CD4-positive, alpha-beta T cell treated with Interleukin-12 subunit alpha and Interleukin-12 subunit beta, for 1 hour (primary cell): Measurements from ENCODE around the gene CA12.

Experiments
- DNase-seq: peaks from one replicate; pipeline ENCODE4 v3.0.0-alpha.2; 2020

Gene CA12

DNA sequence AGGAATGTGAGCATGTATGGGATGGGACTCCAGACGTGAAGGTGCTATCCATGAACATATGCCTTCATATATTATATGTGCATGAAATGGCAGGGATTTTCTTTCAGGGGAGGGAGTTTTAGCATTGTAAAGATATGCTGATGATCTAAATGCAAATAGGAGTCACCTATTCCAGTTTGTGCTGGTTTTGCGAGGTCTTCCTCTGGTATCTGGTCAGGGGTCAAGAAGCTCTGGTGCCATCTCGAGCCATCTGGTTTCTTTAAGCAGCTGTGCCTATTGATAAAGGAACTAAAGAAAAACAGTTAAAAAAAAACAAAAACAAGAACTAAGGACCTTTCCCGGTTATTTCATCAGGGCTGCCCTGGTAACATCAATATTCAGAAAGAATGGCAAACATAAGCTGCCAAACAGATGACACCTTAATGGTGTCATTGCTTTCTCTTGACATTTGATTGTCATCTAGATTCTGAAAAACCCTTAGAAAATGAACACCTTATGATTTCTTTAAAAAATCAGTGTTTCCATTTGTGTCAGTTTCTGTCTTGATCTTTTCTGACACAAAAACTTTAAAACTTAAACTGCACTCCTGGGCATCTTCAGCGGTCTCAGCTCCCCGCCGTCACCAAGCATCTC is 81.6 kb downstream of the CA12 start:
- DNase-seq = no peak

DNA sequence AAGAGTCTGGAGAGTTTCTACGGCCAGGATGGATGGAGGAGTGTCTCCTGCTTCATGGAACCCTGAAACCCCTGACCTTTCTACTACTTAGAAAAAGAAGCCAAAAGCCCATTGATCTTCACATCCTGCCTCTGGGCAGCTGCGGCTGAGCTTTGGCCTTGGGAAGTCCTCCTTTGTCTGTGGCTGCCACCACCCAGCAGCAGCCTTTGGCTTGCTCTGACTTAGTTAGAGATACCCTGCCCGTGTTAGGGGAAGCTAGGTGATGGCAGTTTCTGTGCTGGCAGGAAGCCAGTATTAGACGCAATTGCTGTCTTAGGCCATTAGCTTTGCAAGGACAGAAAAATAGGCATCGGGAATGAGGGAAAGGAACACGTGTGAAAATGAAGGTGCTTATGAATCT is 85.5 kb downstream of the CA12 start:
- no peak for DNase-seq

DNA sequence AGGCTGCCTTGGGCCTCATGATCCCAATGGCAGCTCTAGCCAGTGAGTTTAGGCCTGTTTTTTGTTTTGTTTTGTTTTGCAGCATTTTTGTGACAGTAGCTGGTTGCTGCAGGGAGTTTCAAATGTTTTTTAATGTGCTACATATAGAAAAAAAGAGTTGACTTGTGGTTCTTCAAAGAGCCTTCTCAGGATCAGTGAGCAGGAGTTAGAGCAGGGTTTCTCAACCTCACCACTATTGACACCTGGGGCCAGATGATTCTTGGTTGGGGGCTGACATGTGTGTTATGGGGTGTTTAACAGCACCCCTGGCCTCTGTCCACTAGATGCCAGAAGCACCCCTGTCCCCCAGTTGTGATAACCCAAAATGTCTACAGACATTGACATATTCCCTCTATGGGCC is 86.3 kb downstream of the CA12 start:
- DNase-seq = no peak

DNA sequence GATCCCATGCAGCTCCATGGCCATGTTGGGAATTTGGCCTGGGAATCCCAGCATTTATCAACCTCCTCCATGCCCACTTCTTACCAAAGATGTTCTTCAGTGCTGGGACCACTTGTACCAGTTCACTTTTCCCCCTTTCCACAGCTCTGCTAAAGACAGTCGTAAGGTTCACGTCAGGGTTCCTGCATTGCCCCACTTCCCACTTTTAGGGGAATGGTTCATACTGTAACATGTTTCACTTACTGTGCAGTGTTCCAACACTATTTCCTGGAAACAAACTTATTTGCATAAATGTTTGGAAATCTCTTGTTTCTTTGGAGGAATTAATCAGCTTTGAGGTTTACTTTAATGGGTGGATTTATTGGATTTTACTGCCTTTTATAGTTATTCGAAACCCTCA is 87.3 kb downstream of the CA12 start:
- no peak for DNase-seq

DNA sequence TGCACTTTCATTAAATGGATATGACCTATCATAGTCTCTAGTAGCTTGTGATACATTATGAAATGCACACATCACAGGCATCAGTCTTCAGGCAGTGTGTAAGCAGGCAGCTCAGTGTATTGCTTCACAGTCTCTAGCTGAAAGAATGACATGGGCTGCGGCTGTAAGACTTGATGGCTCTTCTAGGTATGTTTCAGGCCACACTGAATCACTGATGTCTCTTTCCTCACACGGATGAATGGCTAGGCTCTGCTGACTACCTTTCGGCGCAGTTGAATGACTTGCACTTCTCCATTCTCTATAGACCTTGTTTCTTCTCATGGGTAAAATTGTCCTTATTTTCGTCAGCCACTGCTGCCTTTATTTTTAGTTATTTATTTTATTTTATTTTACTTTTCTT is 88.9 kb downstream of the CA12 start:
- DNase-seq = no peak

DNA sequence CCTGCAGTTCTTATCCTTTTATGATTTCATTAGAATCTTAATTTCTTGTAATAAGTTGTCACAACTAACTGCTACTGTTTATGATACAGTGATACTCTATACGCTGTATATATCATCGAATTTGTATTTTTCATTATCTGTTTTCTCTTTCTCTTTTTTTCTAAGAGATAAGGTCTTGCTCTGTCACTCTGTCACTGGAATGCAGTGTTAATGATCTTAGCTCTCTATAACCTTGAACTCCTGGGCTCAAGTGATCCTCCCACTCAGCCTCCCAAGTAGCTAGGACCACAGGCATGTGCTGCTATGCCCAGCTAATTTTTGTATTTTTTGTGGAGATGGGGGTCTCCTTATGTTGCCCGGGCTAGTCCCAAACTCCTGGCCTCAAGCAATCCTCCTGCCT is 89.4 kb downstream of the CA12 start:
- DNase-seq = no peak

DNA sequence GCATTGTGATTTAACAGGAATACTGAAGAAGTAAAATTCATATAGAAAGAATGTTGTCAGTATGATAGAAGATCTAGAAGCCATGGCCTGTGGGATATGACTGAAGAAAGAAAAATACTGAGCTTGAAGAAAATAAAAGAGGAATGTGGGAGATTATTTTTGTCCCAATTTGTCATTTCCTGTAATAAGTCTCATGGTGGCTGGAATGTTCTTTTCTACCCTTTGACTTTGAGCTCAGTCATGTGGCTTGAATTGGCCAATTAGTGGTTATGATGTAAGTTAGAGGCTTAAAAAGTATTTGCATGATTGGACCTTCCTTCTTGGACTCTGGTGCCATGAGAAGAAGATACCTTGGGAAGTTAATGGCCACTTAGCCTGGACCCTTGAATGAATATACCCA is 90.1 kb downstream of the CA12 start:
- no peak for DNase-seq

DNA sequence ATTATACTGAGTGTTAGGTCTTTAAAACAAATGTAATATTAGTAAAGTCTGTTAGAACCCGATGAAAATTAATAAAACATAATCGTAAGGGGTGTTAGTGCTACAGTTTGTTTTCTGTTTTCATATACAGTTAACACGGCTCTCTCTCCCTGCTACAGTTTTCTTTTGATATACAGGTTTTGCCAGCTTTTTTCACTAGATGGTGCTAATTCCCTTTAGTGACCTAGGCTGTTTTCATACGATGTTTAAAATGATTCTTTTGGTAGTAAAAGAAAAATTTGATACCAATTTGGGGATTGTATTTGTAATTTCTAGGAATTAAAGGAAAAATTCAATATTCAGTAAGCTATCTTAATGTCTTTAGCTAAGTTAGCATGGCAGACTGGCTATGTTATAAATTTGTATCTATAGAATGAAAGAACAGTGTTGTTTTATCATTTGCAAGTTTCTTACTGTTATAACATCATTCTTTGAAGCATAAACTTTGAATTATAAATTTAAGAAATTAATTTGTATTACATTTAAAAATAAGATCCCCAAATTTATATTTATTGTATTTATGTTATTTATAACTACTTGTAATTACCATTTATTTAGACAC is 92.8 kb downstream of the CA12 start:
- peak; percentile 58 for DNase-seq

DNA sequence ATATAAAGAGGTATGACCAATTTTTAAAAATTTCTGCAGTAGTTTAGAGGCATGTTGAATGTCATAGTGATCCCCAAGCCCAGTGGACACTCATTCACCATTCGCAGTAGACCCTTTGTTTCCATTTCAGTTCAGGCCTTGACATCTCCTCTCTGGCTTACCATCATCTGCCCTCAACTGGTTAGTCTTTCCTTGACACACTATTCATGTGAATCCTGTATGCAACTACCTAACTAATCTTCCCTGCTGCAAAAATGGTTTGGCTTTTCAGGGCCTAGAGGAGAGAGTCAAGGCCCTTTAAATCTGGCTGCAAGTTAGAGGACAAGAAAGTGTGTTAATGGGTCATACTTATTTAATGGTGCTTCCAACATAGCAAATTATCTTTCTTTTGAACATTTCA is 93.3 kb downstream of the CA12 start:
- no peak for DNase-seq

DNA sequence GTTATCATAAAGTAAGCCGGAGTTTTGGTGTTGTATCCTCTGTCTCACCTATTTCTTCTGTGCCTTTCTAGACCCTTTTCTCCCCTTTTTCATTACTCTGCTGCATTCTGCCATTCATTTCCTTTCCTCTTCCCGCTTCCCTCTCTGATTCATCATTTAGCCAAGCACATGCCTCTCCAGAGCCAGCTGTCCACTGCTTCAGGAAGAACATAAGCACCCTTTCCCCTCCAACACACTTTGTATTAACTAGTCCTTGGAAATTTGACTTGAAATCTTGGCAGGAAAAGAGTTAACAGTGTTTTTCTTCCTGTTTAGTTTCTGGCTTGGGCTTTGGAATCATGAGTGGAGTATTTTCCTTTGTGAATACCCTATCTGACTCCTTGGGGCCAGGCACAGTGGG is 94.5 kb downstream of the CA12 start:
- DNase-seq = no peak

DNA sequence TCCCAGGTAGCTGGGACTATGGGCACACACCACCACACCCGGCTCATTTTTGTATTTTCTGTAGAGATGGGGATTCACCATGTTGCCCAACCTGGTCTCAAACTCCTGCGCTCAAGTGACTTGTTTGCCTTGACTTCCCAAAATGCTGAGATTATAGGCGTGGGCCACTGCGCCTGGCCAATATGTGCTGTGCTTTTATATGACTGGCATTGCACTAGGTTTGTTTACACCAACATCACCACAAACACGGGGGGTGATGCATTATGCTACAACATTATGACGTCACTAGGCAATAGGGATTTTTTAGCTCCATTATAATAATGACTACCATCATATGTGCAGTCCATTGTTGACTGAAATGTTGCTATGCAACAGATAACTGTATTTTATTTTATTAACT is 97.3 kb downstream of the CA12 start:
- DNase-seq = no peak

DNA sequence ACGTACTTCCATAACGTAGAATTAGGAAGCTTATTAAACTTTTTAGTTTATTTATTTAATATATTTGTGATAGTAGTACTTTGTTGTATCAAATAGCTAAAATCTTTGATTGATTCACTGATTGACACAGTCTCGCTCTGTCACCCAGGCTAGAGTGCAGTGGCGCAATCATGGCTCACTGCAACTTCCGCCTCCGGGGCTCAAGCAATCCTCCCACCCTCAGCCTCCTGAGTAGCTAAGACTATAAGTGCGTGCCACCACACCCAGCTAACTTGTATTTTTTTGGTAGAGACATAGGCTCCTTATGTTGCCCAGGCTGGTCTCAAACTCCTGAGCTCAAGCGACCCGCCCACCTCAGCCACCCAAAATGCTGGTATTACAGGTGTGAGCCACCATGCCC is 98.5 kb downstream of the CA12 start:
- DNase-seq = peak; percentile 14

DNA sequence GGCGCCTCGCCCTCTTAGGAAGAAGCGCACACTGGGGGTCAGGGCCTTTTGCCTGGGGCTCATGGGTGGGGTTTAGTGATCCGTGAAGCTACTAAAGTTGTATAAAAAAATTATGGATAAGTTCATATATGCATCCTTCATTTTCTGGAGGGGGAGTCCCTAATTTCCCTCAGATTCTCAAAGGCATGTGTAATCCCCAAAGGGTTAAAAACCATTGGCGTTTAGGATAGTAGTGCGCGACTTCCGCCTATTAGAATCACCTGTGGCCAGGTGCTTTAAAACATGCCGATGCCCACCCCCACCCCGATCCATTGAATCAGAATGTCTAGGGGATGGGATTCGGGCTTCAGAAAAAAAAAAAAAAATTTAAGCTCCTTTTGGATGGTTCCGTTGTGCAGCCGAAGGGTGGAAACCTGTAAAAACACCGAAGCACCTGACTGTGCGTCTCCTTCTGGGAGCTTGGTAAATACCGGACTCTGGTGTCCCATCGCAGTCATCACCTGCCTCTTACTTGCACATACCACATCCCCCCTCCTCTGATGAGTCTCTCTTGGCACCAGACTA is 103.7 kb downstream of the CA12 start:
- DNase-seq = no peak

DNA sequence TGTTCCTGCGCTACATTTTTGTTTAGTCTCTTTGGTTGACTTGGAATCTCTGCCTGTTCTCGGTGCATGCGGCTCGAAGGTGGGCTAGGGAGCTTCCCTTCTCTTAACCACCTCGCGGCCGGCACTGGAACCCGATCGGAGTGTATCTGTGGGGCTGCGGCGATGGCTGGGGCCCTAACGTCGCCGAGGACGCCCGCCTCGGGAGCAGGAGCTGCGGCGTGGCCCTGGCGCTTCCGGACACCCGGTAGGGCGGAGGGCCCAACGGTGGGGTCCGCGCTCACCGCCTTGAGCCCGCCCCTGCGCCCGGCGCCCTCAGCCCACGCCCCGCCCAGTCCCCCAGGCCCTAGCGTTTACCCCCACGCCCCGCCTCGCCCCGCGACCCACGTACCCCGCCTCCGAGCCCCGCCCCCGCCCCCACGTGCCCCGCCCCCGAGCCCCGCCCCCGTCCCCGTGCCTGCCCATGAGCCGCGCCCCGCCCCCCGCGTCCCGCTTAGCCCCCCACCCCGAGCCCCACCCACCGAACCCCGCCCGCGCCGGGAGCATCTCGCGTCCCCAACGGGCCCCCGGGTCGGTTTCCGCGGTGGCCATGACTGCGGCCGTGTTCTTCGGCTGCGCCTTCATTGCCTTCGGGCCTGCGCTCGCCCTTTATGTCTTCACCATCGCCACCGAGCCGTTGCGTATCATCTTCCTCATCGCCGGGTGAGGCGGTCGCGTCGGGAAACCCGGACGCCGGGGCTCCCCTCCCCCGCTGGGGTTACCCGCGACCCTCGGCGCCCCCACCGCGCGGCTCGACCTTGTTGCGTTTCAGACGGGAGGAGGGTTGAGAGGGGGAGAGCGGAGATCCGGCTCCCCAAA is 104.4 kb downstream of the CA12 start, which contains the start of gene APH1B:
Gene APH1B (plus strand): TSS at position 568 of the 855 bp plus-strand sequence. CDS start 19 bp downstream, at position 587.
- peak; percentile 87 for DNase-seq

DNA sequence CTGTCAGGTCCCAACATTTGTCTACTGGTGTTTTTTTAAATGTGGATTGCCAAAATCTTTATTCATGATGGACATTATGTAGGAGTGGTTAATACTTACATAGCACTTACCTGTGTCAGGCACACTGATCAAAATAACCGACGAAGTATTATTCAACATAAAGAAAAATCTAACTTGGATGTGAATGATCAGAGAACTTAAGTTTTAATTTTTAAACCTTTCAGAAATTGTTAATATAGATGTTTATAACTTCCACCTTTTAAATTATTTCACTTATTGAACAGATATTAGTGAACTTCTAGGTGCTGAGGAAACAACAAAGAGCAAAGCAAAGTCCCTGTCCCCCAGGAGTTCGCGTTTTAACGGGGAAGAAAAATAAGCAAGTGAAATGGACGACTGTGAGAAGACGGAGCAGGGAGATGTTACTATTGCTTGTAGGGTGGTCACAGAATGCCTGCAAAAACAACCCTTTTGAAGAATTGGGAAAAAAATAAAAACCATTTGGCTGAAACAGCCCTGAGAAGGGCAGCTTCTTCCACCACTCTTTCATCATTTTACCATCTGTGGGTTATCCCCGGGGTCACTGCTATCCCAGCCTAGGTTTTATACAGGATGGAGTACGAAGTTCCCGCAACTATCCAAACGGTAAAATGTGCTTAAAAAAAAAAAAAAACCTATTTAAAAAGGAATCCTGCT is 105.2 kb downstream of the CA12 start:
- no peak for DNase-seq

DNA sequence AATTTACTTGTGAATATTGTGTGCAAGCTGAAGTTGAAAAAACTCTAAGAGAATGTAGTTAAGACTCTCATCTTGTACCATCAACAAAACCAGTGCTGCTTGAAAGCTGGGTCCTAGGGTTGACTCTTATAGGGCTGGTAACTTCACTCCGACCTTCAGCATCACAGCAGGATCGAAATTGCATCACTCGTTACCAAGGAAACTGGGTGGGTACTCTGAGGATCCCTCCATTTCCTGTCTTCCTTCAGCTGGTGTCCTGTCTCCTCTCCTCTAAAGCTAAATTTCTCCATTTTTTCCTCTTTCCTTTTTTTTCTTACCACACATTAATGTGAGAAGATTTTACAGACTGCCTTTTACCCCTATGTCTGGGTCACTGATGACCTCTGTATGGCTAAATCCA is 107.2 kb downstream of the CA12 start:
- DNase-seq = peak; percentile 20
